Measurements from ENCODE around the gene TCERG1L.
"Not testable (repeated sequence)": the region's sequence is repeated elsewhere in the genome, so short reads cannot be mapped to it uniquely, and the experiment has no call there.

Gene TCERG1L

GRCh38 chr10:131184503-131184902, 127.0 kb downstream of the TCERG1L start:
- DNase-seq (ENCODE audit: low spot score) = no peak

DNA sequence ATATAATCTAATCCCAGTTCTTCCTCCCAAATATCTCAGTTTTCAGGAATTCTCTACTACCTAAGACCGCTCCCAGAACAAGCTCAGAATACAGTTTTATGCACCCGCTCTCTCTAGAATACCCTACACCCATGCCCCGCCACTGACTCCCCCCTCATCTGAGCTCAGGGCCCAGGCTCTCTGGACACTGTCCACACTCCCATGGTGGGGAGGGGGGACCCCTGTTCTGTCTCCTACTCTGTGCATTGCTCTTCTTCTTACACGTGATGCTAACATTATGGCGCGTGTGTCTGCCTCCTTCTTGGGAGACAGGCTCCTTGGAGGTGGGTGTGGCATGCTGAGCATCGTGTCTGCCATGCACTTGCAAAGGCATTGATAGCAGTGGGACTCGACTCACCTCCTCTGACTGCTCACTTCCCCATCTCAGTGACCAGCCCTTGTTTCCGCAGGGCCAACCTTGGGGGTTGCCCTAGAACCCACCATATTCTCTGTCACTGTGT, 127.9 kb downstream of the TCERG1L start:
- DNase-seq (ENCODE audit: low spot score) = no peak

- peak; percentile 80 for DNase-seq (ENCODE audit: low spot score)
Observed at GRCh38 chr10:131181456-131181855, 130.1 kb downstream of the TCERG1L start.

GRCh38 chr10:131180740-131181415, 130.6 kb downstream of the TCERG1L start:
- no peak for DNase-seq (ENCODE audit: low spot score)

DNA sequence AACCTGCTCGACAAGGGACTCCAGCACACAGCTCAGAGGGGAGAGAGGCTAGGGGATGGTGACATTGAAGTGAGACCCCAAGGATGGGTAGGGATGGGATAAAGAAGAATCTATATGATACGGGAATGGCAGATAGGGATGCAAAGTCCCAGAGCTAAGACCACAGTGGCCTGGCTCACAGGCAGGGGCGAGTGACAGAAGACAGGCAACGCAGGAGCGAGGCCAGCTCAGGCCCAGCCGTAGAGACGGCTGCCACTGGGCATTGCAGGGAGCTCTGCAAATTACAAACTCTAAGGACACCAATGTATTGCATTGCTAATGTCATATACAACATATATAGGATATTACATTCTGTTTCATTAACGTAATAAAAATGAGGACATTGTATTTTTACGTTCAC, 131.4 kb downstream of the TCERG1L start:
- no peak for DNase-seq (ENCODE audit: low spot score)

- no peak for DNase-seq (ENCODE audit: low spot score)
Observed at GRCh38 chr10:131179361-131179760, 132.2 kb downstream of the TCERG1L start.

- DNase-seq (ENCODE audit: low spot score) = no peak
Observed at GRCh38 chr10:131178521-131179331, 132.8 kb downstream of the TCERG1L start.

- DNase-seq (ENCODE audit: low spot score) = no peak
Observed at GRCh38 chr10:131177431-131178327, 133.8 kb downstream of the TCERG1L start.

GRCh38 chr10:131176907-131177306, 134.6 kb downstream of the TCERG1L start:
- DNase-seq (ENCODE audit: low spot score) = no peak

DNA sequence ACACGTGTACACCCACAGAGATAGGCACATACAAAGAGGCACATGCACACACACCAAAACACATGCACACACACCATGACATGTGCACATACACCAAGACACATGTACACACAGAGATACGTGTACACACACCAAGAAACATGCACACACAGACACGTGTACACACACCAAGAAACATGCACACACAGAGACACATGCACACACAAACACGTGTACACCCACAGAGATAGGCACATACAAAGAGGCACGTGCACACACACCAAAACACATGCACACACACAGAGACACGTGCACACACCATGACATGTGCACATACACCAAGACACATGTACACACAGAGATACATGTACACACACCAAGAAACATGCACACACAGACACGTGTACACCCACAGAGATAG, 135.2 kb downstream of the TCERG1L start:
- DNase-seq (ENCODE audit: low spot score) = not testable (repeated sequence)

GRCh38 chr10:131175891-131176290, 135.6 kb downstream of the TCERG1L start:
- no peak for DNase-seq (ENCODE audit: low spot score)

DNA sequence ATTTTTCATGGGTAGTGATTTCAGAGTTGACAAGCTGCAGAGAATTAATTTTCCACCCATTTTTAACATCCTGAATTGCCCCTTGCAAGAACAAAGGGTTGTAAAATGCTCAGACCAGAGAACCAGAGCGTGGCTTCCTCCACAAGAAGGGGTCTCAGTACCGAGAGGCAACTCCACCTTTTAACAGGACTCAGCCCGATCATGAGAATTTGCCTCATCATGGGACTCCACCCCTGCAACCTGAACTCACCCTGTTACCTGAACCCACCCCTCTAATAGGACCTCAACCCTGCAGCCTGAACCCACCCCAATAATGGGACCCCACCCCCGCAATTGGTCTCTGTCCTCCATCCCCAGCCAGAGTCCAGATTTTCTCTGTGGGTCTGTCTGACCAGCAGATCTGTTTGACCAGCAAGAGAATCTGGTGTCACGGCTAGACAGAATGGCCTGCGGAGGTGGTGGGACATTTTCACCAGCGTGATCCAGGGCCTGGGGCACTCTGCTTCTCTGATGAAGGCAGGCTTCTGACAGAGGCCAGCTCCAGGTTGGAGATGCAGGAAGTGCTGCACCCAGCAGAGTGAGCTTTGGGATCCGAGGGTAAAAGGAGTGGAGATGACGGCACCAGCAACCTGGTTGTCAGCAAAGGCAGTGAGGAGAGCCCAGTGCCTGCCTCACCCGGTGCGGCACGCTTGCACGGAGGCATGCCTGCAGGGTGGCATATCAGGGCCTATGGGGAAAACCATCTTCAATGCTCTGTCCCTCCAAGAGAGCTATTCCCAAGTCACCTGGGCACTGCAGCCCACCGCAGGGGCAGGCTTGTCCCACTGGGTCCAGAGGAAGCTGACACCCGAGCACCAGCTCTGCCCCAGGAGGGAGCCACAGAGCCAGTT, 136.6 kb downstream of the TCERG1L start:
- DNase-seq (ENCODE audit: low spot score) = no peak

DNA sequence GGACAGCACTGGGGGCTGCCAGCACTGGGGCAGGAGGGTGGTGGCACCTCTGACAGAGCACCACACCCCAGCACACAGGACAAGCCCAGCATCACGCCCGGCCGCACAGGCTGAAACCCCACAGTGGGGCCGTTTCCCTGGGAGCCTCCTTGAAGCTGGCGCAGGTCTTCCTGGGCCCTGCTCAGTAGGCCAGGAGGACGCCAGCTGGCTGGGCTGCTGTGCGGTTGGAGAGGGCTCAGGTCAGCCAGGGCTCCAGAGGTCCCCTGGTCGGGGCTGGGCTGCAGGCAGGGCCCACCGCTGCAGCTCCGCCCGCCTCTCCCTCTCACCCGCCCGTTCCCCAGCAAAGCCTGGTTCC, 137.3 kb downstream of the TCERG1L start:
- no peak for DNase-seq (ENCODE audit: low spot score)

DNA sequence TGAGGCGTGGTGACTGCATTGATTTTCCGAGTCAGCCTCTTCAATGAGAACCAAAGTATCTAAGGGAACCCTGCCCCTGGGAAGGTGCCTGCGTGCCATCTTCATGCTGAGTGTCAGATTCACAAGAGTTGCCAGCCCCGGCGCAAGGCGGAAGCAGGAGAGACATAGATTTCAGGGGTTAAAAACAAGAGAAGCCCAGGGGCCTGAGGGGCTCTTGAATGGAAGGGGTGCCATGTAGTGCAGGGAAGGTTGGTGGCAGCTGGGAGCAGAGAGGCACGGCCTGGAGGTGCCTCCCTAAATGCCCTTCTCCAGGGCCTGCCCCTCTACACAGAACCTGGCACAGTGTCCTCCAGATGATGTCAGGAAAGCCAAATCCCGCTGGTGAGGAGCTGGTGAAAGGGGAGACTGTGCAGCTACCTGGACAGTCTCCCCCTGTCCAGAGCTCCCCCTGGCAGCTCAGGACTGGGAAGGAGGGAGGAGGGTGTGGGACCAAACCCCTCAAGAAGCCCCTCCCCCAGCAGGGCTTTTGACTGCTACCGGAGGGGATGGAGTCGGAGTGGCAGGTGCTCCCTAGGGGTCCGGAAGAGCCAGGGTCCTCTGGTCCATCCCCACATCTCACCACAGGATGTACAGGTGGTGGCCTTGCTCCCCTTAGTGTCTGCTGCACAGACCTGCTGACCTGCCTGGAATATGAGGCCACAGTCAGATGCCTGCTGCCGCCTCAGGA, 137.9 kb downstream of the TCERG1L start:
- no peak for DNase-seq (ENCODE audit: low spot score)

DNA sequence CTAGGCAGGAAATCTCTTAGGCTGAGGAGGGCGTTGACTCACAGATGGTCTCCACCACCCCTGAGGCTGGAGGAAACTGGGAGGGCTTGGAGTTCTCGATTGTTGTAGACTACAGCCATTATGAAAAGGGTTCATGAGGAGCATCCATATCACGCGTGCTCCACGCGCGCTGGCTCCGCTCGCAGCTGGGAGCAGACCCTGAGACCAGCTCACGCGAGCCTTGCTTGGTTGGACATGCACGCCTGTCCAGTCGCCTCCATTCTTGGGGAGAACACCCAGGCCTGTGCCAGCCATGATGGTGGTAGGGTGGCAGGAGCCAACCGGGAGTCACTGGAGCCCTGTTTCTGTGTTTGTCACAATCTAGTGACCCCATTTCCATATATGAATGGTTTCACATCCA, 139.1 kb downstream of the TCERG1L start:
- no peak for DNase-seq (ENCODE audit: low spot score)

- no peak for DNase-seq (ENCODE audit: low spot score)
Observed at GRCh38 chr10:131169146-131169545, 142.4 kb downstream of the TCERG1L start.

DNA sequence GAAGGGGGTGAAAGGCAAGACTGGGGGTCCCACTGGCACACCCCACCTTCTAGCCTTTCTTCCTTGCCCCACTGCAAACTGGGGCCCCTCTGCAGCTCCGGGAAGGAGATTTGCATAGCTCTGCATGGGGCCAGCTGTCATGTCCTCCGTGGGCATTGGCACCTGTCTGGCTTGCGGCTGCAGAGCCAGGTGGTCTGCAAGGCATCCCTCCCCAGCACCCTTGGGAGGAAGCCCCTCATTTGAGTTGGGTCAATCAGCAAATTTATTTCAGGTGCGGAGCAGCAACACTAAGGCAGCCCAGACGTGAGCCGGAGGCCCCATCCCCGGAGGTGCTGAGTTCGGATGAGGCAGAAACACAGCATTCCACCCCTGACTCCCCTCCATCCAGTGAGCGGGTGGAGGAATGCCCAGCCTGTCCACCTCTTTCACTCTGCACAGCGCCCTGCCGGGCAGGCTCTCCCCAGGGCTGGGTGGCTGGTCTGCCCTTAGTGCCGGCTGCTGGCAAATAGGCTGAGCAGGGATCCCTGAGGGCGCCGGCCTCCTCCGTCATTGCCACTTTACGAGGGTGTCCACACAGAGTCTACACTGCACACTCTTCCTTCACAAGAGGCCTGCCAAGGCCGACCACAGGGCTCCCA, 143.2 kb downstream of the TCERG1L start:
- DNase-seq (ENCODE audit: low spot score) = no peak

DNA sequence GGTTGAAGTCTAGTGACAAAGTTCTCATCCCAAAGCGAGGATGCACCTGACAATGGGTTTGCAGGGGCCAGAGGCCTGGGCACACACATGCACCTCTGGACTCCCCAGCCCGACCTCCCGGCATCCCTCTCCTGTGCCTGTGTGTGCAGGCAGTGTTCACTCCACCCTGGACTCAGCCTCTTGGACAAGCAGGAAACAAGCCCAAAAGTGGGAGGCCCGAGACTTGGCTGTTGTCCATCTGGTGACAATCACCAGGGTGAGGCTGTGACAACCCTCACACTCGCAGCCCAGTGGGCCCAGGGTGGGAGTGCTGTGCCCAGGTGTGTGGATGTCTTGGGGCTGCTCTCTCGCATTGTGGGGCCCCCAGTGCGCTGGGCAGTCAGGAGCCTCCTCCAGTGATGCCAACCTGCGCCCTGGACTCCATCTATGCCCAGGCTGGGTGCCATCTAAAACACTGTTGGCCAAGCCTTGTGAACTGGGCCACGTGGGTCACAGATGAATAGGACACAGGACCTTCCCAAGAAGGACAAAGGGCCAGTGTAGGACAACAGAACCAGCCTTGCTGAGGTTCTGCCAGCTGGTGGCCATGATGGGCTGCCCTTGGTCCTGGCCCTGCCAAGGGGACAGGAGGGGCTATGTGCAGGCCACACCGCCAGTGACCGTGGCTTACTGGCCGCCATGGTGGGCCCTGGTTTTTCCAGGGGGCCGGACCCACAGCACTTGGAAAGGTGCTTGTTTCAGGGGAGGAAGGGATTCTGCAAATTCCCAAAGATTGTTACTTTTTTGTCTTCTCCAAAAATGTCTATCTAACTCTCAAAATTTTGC, 144.3 kb downstream of the TCERG1L start:
- peak; percentile 5 for DNase-seq (ENCODE audit: low spot score)

- DNase-seq (ENCODE audit: low spot score) = peak; percentile 72
Observed at GRCh38 chr10:131166486-131166885, 145.0 kb downstream of the TCERG1L start.

Measured in cerebellar cortex (tissue), 1 donor.